ENCODE results near the gene FGG. TPM values are rescaled to one million over a fixed set of nuclear protein-coding genes. Genes with fewer than 3 reads are reported as not detected.

Gene FGG
- total and polyA plus RNA-seq, 2 donors from 2014 or later: 1.8 to 2.8 TPM

GRCh38 chr4:154562697-154563254 is 49.7 kb downstream of the FGG start, which contains the start of gene FGB:
Gene FGB, plus strand, starts transcription at chr4:154563011. Its CDS starts 8 bp downstream, at chr4:154563019.
- intact Hi-C loops (cut with DNase I): no loop called here
- FAIRE-seq: peak; percentile 35
- no peak within 1 kb of the TSS for H3K9ac ChIP-seq (ENCODE audit: low read length in 3 of 3)

GRCh38 chr4:154560824-154561231 is 51.6 kb downstream of the FGG start:
- FAIRE-seq (no peak), DNase-seq (no peak)
- intact Hi-C loops (cut with DNase I): no loop called here
- TF ChIP-seq CTCF (IDR thresholded peaks at IDR 0.05; ENCODE audit: borderline replicate concordance, extremely low read depth, insufficient read depth): no peak
- Histone ChIP-seq H3K9ac (ENCODE audit: low read length in 3 of 3) (no peak overlapping the region), H3K4me1 (ENCODE audit: control insufficient read depth in 2 of 3, insufficient read depth in 2 of 3, low read depth in 1 of 3, low read length in 3 of 3) (no peaks in the 10 kb centered on the region), H3K27me3 (ENCODE audit: control insufficient read depth, insufficient read depth, low read length) (no peaks in the 10 kb centered on the region), H3K4me3 (ENCODE audit: low read length in 3 of 3) (no peak overlapping the region), H3K27ac (ENCODE audit: low read depth in 2 of 2, low read length in 2 of 2) (no peak overlapping the region), H3K9me3 (ENCODE audit: control insufficient read depth in 2 of 3, insufficient read depth in 1 of 3, low read length in 3 of 3) (no peaks in the 10 kb centered on the region), H3K36me3 (ENCODE audit: control insufficient read depth in 2 of 3, insufficient read depth in 3 of 3, low read length in 3 of 3) (no peaks in the 10 kb centered on the region)

More at GRCh38 chr4:154562697-154563254, 49.7 kb downstream of the FGG start, which contains the start of gene FGB:
- no peak for TF ChIP-seq CTCF (IDR thresholded peaks at IDR 0.05; ENCODE audit: borderline replicate concordance, extremely low read depth, insufficient read depth)
- Histone ChIP-seq H3K27me3 (ENCODE audit: control insufficient read depth, insufficient read depth, low read length) (no peaks in the 10 kb centered on the region), H3K4me3 (ENCODE audit: low read length in 3 of 3) (peak within 1 kb of the TSS in 1 of 3 donors; percentile 43), H3K4me1 (ENCODE audit: control insufficient read depth in 2 of 3, insufficient read depth in 2 of 3, low read depth in 1 of 3, low read length in 3 of 3) (no peaks in the 10 kb centered on the region), H3K36me3 (ENCODE audit: control insufficient read depth in 2 of 3, insufficient read depth in 3 of 3, low read length in 3 of 3) (no peaks in the 10 kb centered on the region), H3K9me3 (ENCODE audit: control insufficient read depth in 2 of 3, insufficient read depth in 1 of 3, low read length in 3 of 3) (no peaks in the 10 kb centered on the region), H3K27ac (ENCODE audit: low read depth in 2 of 2, low read length in 2 of 2) (no peak within 1 kb of the TSS)
- DNase-seq: no peak

GRCh38 chr4:154560419-154560801 is 52.0 kb downstream of the FGG start:
- Histone ChIP-seq H3K27me3 (ENCODE audit: control insufficient read depth, insufficient read depth, low read length) (no peaks in the 10 kb centered on the region), H3K4me3 (ENCODE audit: low read length in 3 of 3) (no peak overlapping the region), H3K9ac (ENCODE audit: low read length in 3 of 3) (no peak overlapping the region), H3K9me3 (ENCODE audit: control insufficient read depth in 2 of 3, insufficient read depth in 1 of 3, low read length in 3 of 3) (no peaks in the 10 kb centered on the region), H3K4me1 (ENCODE audit: control insufficient read depth in 2 of 3, insufficient read depth in 2 of 3, low read depth in 1 of 3, low read length in 3 of 3) (no peaks in the 10 kb centered on the region), H3K27ac (ENCODE audit: low read depth in 2 of 2, low read length in 2 of 2) (no peak overlapping the region), H3K36me3 (ENCODE audit: control insufficient read depth in 2 of 3, insufficient read depth in 3 of 3, low read length in 3 of 3) (no peaks in the 10 kb centered on the region)
- no peak for DNase-seq
- no peak for TF ChIP-seq CTCF (IDR thresholded peaks at IDR 0.05; ENCODE audit: borderline replicate concordance, extremely low read depth, insufficient read depth)
- FAIRE-seq: no peak
- intact Hi-C loops (cut with DNase I): no loop called here

Measured in kidney (tissue), 14 donors.